ENCODE data around the gene MACF1. TPM values are rescaled to one million over a fixed set of nuclear protein-coding genes. Genes with fewer than 3 reads are reported as not detected.
A peak's percentile ranks its signal among the peaks of the same experiment; 100 is the strongest.

MACF1 gene
- total RNA-seq, 1 experiment from 2014 or later = 190 TPM

DNA sequence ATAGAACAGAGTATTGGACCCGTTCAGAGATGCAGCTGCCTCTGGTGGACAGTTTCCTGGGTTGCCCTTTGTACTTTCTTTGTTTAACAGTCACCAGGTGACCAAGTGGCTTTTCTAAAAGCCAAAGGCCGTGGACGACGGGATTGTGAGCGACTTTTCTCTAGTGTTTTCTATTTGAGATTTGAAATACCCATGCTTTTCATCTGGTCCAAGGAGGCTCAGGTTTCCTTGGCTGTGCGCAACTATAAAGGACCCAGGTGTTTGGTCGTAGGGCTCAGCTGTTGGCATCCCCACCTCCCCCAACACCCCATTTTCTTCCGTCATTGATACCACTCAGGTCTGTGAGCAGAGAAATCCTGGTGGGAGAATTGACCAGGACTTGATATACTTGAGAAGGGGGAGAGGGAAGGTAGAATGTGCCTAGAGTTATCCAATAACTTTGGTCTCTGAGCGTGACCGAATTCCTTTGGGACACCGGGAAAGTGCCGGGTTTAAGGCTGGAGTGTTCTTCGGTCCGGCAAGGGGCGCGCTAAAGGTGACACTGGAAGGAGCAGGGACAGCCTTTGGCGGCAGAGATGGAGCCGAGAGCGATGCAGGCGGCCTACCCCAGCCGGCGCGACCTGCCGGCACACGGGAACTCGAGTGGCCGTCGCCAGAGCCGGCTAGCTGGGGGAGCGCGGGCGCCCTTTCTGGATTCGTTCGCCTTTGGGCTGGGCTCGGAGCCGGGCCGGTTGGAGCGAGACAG is 203.6 kb downstream of the MACF1 start:
- Histone ChIP-seq H3K14ac (ENCODE audit: insufficient read depth, low read length) (peak overlapping the region; percentile 53; the same call in 1 of the 2 replicates), H3K79me1 (ENCODE audit: insufficient read depth, low read depth, low read length, poor library complexity, severe bottlenecking) (no peaks in the 10 kb centered on the region), H3K23me2 (ENCODE audit: insufficient read length, low read depth, low read length, poor library complexity, severe bottlenecking) (peaks cover 6% of the 10 kb centered on the region), H3K27ac (ENCODE audit: insufficient read length, low read depth, low read length) (no peak overlapping the region), H4K91ac (ENCODE audit: insufficient read length, low read depth, low read length) (no peak overlapping the region), H3K9ac (ENCODE audit: extremely low read depth, insufficient read length, low read length) (peak overlapping the region; percentile 50), H2BK120ac (ENCODE audit: low read depth, low read length, poor library complexity, severe bottlenecking) (no peak overlapping the region), H3K18ac (ENCODE audit: insufficient read length, low read depth, low read length) (peak overlapping the region; percentile 31), H2AFZ (ENCODE audit: low read length) (no peak overlapping the region), H3K79me2 (ENCODE audit: insufficient read depth, low read length) (peaks cover 20% of the 10 kb centered on the region; the same call in 1 of the 2 replicates), H3K9me3 (ENCODE audit: control insufficient read depth, low read depth, low read length) (no peaks in the 10 kb centered on the region), H4K20me1 (ENCODE audit: control insufficient read depth, insufficient read depth, insufficient read length) (no peaks in the 10 kb centered on the region), H3K27me3 (ENCODE audit: insufficient read depth, low read length) (no peaks in the 10 kb centered on the region), H2BK12ac (ENCODE audit: insufficient read length, low read depth, low read length) (no peak overlapping the region), H2BK20ac (ENCODE audit: low read depth, low read length, poor library complexity, severe bottlenecking) (no peak overlapping the region), H4K8ac (replicated peaks; ENCODE audit: insufficient read length, low read depth, low read length) (no peak overlapping the region), H2BK5ac (ENCODE audit: insufficient read length, low read length) (no peak overlapping the region), H3K56ac (ENCODE audit: insufficient read length, low read depth, low read length) (no peak overlapping the region), H3K4ac (ENCODE audit: low read depth, low read length) (no peak overlapping the region), H2BK15ac (ENCODE audit: low read depth, low read length) (no peak overlapping the region), H3K4me1 (ENCODE audit: insufficient read depth, low read length) (peaks cover 9% of the 10 kb centered on the region; the same call in 1 of the 2 replicates), H4K5ac (ENCODE audit: insufficient read length, low read depth, low read length) (no peak overlapping the region), H3K4me2 (ENCODE audit: insufficient read depth, insufficient read length, low read length) (peak overlapping the region; percentile 70), H2AK5ac (ENCODE audit: insufficient read length, low read length) (no peak overlapping the region), H3K23ac (ENCODE audit: insufficient read length, low read depth, low read length) (no peak overlapping the region), H3T11ph (ENCODE audit: low read length) (no peak overlapping the region)
- H3K36me3 Mint-ChIP-seq (ENCODE audit: insufficient read depth in 1 of 3, low read depth in 3 of 3) = peaks cover 27 to 34% (median 29%) of the 10 kb centered on the region in 3 experiments
- H3K9me3 Mint-ChIP-seq = peaks cover 0 to 28% of the 10 kb centered on the region in 2 experiments; a peak in 3 of 5 replicates
- H3K27me3 Mint-ChIP-seq (ENCODE audit: low read depth) = no peaks in the 10 kb centered on the region
- WGBS (ENCODE audit: extremely low coverage, insufficient read length, low lambda C conversion rate) = no CpG with 5 or more reads among the region's 38 CpGs
- TF ChIP-seq, protein P1, sequence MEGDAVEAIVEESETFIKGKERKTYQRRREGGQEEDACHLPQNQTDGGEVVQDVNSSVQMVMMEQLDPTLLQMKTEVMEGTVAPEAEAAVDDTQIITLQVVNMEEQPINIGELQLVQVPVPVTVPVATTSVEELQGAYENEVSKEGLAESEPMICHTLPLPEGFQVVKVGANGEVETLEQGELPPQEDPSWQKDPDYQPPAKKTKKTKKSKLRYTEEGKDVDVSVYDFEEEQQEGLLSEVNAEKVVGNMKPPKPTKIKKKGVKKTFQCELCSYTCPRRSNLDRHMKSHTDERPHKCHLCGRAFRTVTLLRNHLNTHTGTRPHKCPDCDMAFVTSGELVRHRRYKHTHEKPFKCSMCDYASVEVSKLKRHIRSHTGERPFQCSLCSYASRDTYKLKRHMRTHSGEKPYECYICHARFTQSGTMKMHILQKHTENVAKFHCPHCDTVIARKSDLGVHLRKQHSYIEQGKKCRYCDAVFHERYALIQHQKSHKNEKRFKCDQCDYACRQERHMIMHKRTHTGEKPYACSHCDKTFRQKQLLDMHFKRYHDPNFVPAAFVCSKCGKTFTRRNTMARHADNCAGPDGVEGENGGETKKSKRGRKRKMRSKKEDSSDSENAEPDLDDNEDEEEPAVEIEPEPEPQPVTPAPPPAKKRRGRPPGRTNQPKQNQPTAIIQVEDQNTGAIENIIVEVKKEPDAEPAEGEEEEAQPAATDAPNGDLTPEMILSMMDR (conservative IDR thresholded peaks at IDR 0.05) = no peak; the same call in 2 of the 3 replicates
- H3K27ac Mint-ChIP-seq = peak overlapping the region; percentile 82 to 93 (median 91)
- H3K4me3 Mint-ChIP-seq = peak overlapping the region; percentile 80 to 91
- peaks cover 38 to 48% of the 10 kb centered on the region in 2 experiments for H3K4me1 Mint-ChIP-seq
- DNase-seq = peak; percentile 44
